ENCODE results near the gene DHRS12. TPM values are rescaled to one million over a fixed set of nuclear protein-coding genes. Genes with fewer than 3 reads are reported as not detected.

DHRS12 gene
- total RNA-seq, 4 donors from 2014 or later, result 3.5 to 25.8 (median 10.8) TPM

GRCh38 chr13:51759240-51759639, 44.7 kb downstream of the DHRS12 start:
- TF ChIP-seq POLR2A (IDR thresholded peaks at IDR 0.05) (no peak), CTCF (IDR thresholded peaks at IDR 0.05) (no peak), EP300 (IDR thresholded peaks at IDR 0.05) (no peak), POLR2AphosphoS5 (IDR thresholded peaks at IDR 0.05) (no peak)
- Histone ChIP-seq H3K36me3 (peaks cover 79% of the 10 kb centered on the region), H3K4me3 (no peak overlapping the region), H3K27ac (no peak overlapping the region), H3K9me3 (no peaks in the 10 kb centered on the region), H3K4me1 (peaks cover 9% of the 10 kb centered on the region), H3K27me3 (no peaks in the 10 kb centered on the region)
- WGBS, result 96% methylated on average over 5 of the region's 5 CpGs
- no peak for DNase-seq (ENCODE audit: low spot score in 2 of 2)

- no peak overlapping the region for H3K27ac ChIP-seq
- WGBS, result 92% methylated on average over 6 of the region's 6 CpGs
Observed at GRCh38 chr13:51758691-51759090, 45.3 kb downstream of the DHRS12 start.

GRCh38 chr13:51756651-51757050, 47.3 kb downstream of the DHRS12 start:
- H3K4me1 ChIP-seq, result no peaks in the 10 kb centered on the region
- H3K27ac ChIP-seq, result no peak overlapping the region
- WGBS, result 100% methylated on average over 2 of the region's 2 CpGs
- H3K27me3 ChIP-seq, result no peaks in the 10 kb centered on the region
- no peak for DNase-seq (ENCODE audit: low spot score in 2 of 2)
- H3K4me3 ChIP-seq, result no peak overlapping the region
- H3K9me3 ChIP-seq, result no peaks in the 10 kb centered on the region
- peaks cover 87% of the 10 kb centered on the region for H3K36me3 ChIP-seq
- TF ChIP-seq POLR2A (IDR thresholded peaks at IDR 0.05) (no peak), CTCF (IDR thresholded peaks at IDR 0.05) (no peak)

More at GRCh38 chr13:51758691-51759090, 45.3 kb downstream of the DHRS12 start:
- Histone ChIP-seq H3K9me3 (no peaks in the 10 kb centered on the region), H3K27me3 (no peaks in the 10 kb centered on the region), H3K4me3 (no peak overlapping the region), H3K4me1 (peaks cover 3% of the 10 kb centered on the region), H3K36me3 (peaks cover 80% of the 10 kb centered on the region)
- no peak for TF ChIP-seq POLR2A (IDR thresholded peaks at IDR 0.05)
- TF ChIP-seq CTCF (IDR thresholded peaks at IDR 0.05), result no peak
- no peak for TF ChIP-seq POLR2AphosphoS5 (IDR thresholded peaks at IDR 0.05)
- no peak for TF ChIP-seq EP300 (IDR thresholded peaks at IDR 0.05)
- no peak for DNase-seq (ENCODE audit: low spot score in 2 of 2)

- H3K36me3 ChIP-seq, result peaks cover 26% of the 10 kb centered on the region
- 90% methylated on average over 9 of the region's 9 CpGs for WGBS
Observed at GRCh38 chr13:51747438-51748434, 56.2 kb downstream of the DHRS12 start.

More at GRCh38 chr13:51747438-51748434, 56.2 kb downstream of the DHRS12 start:
- DNase-seq (ENCODE audit: low spot score in 2 of 2), result no peak
- Histone ChIP-seq H3K9me3 (peaks cover 4% of the 10 kb centered on the region), H3K4me1 (no peaks in the 10 kb centered on the region), H3K27me3 (no peaks in the 10 kb centered on the region), H3K27ac (peak overlapping the region; percentile 16), H3K4me3 (no peak overlapping the region)
- no peak for TF ChIP-seq CTCF (IDR thresholded peaks at IDR 0.05)

Data from suprapubic skin (tissue), 4 donors.